Measurements from ENCODE around the gene ST3GAL6.
A peak's percentile ranks its signal among the peaks of the same experiment; 100 is the strongest.

The ST3GAL6 gene

DNA sequence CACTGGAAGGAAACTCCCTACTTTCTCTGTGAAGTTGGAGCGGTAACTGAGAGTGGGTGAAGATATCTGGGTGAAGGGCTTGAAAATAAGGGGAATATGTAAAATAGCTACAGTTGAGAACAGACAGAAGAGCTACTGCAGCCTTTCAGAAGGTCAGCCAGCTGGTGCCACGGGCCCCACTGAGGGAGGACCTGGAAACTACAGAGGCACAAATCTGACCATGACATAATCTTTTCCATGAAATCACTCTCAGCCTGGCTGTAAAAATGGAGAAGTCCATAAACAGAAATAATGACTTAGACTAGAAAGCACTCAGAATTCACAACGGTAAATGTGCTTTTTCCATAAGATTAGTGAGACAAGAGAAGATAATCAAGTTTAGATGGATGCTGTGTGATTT, 46.4 kb downstream of the ST3GAL6 start:
- H3K27me3 ChIP-seq (ENCODE audit: control insufficient read depth, low read length), result no peaks in the 10 kb centered on the region
- no peaks in the 10 kb centered on the region for H4K20me1 ChIP-seq (ENCODE audit: control insufficient read depth, insufficient read depth, low read depth, low read length)
- no peaks in the 10 kb centered on the region for H3F3A ChIP-seq (ENCODE audit: control insufficient read depth, insufficient read depth)
- no peaks in the 10 kb centered on the region for H3K9me2 ChIP-seq (replicated peaks; ENCODE audit: control insufficient read depth, low read length)
- no peak overlapping the region for H3K4me3 ChIP-seq (ENCODE audit: low read length)
- H3K9me3 ChIP-seq (ENCODE audit: control insufficient read depth, insufficient read depth, low read length), result no peaks in the 10 kb centered on the region
- H3K27ac ChIP-seq (ENCODE audit: low read depth, low read length), result no peak overlapping the region
- TF ChIP-seq, protein P1, sequence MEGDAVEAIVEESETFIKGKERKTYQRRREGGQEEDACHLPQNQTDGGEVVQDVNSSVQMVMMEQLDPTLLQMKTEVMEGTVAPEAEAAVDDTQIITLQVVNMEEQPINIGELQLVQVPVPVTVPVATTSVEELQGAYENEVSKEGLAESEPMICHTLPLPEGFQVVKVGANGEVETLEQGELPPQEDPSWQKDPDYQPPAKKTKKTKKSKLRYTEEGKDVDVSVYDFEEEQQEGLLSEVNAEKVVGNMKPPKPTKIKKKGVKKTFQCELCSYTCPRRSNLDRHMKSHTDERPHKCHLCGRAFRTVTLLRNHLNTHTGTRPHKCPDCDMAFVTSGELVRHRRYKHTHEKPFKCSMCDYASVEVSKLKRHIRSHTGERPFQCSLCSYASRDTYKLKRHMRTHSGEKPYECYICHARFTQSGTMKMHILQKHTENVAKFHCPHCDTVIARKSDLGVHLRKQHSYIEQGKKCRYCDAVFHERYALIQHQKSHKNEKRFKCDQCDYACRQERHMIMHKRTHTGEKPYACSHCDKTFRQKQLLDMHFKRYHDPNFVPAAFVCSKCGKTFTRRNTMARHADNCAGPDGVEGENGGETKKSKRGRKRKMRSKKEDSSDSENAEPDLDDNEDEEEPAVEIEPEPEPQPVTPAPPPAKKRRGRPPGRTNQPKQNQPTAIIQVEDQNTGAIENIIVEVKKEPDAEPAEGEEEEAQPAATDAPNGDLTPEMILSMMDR (IDR thresholded peaks at IDR 0.05; ENCODE audit: low read depth, low read length, poor library complexity, severe bottlenecking), result no peak
- no peak for TF ChIP-seq EZH2phosphoT487 (IDR thresholded peaks at IDR 0.05; ENCODE audit: borderline replicate concordance, low read length)
- H3K79me2 ChIP-seq (ENCODE audit: control insufficient read depth, low read length), result no peaks in the 10 kb centered on the region
- H3K36me3 ChIP-seq (ENCODE audit: control insufficient read depth, low read length), result peaks cover 47% of the 10 kb centered on the region
- no peak overlapping the region for H3K4me2 ChIP-seq (ENCODE audit: low read length)
- no peaks in the 10 kb centered on the region for H3K4me1 ChIP-seq (ENCODE audit: control insufficient read depth, low read length)

DNA sequence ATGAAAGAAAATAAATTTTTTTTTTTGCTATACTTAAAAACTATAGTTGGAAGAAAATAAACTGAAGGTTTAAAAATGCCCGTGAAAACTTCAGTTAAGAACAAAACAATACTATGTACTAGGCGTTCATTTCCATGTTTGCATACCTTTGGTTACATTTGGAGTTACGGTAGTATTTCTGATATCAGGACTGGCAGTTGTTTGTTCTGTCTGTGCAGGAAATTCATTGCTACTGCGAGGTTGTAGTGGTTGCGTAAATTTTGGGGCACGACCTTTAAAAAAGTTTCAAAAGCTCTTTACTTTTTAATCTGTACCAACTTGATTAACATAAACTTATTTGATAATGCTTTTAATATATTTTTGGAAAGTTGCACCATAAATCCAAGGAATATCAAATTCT, 47.9 kb downstream of the ST3GAL6 start:
- H3F3A ChIP-seq (ENCODE audit: control insufficient read depth, insufficient read depth), result no peaks in the 10 kb centered on the region
- H3K27ac ChIP-seq (ENCODE audit: low read depth, low read length), result no peak overlapping the region
- no peaks in the 10 kb centered on the region for H3K4me1 ChIP-seq (ENCODE audit: control insufficient read depth, low read length)

DNA sequence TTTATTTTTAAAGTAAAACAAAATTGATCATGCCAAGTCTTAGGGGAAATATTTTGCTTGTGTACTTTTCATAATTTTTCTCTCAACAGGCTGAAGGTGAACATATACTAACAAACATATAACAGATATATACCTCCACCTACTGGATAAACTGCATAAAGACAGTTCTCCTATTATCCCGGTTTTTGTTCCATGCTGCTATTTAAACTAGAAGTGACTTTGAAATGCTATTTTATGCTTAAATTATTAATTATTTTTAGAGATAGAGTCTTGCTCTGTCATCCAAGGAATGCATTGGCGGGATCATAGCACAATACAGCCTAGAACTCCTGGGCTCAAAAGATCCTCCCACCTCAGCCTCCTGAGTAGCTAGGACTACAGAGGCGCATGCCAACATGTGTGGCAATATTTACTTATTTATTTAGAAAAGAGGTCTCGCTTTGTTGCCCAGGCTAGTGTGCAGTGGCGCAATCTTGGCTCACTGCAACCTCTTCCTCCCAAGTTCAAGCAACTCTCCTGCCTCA, 49.8 kb downstream of the ST3GAL6 start:
- no peak overlapping the region for H3K4me2 ChIP-seq (ENCODE audit: low read length)

More for the DNA sequence above, 47.9 kb downstream of the ST3GAL6 start:
- Histone ChIP-seq H3K9me3 (ENCODE audit: control insufficient read depth, insufficient read depth, low read length) (no peaks in the 10 kb centered on the region), H3K79me2 (ENCODE audit: control insufficient read depth, low read length) (no peaks in the 10 kb centered on the region), H3K36me3 (ENCODE audit: control insufficient read depth, low read length) (peaks cover 37% of the 10 kb centered on the region), H3K9me2 (replicated peaks; ENCODE audit: control insufficient read depth, low read length) (no peaks in the 10 kb centered on the region), H3K4me3 (ENCODE audit: low read length) (no peak overlapping the region), H3K27me3 (ENCODE audit: control insufficient read depth, low read length) (no peaks in the 10 kb centered on the region), H3K4me2 (ENCODE audit: low read length) (no peak overlapping the region), H4K20me1 (ENCODE audit: control insufficient read depth, insufficient read depth, low read depth, low read length) (no peaks in the 10 kb centered on the region)
- TF ChIP-seq, protein P1 (IDR thresholded peaks at IDR 0.05; ENCODE audit: low read depth, low read length, poor library complexity, severe bottlenecking), result no peak

More for the DNA sequence above, 49.8 kb downstream of the ST3GAL6 start:
- no peak for TF ChIP-seq EZH2phosphoT487 (IDR thresholded peaks at IDR 0.05; ENCODE audit: borderline replicate concordance, low read length)
- TF ChIP-seq, protein P1 (IDR thresholded peaks at IDR 0.05; ENCODE audit: low read depth, low read length, poor library complexity, severe bottlenecking), result peak; percentile 50
- H3K9me2 ChIP-seq (replicated peaks; ENCODE audit: control insufficient read depth, low read length), result no peaks in the 10 kb centered on the region
- H3K4me1 ChIP-seq (ENCODE audit: control insufficient read depth, low read length), result no peaks in the 10 kb centered on the region
- no peaks in the 10 kb centered on the region for H4K20me1 ChIP-seq (ENCODE audit: control insufficient read depth, insufficient read depth, low read depth, low read length)
- H3K9me3 ChIP-seq (ENCODE audit: control insufficient read depth, insufficient read depth, low read length), result no peaks in the 10 kb centered on the region
- H3K27me3 ChIP-seq (ENCODE audit: control insufficient read depth, low read length), result no peaks in the 10 kb centered on the region
- no peak overlapping the region for H3K4me3 ChIP-seq (ENCODE audit: low read length)
- peaks cover 27% of the 10 kb centered on the region for H3K36me3 ChIP-seq (ENCODE audit: control insufficient read depth, low read length)
- H3K79me2 ChIP-seq (ENCODE audit: control insufficient read depth, low read length), result no peaks in the 10 kb centered on the region
- H3F3A ChIP-seq (ENCODE audit: control insufficient read depth, insufficient read depth), result no peaks in the 10 kb centered on the region
- no peak overlapping the region for H3K27ac ChIP-seq (ENCODE audit: low read depth, low read length)

All from DOHH2 (cell line).